Measurements from ENCODE around the gene TRPM8.

TRPM8 gene

GRCh38 chr2:233972941-233973575, 55.9 kb downstream of the TRPM8 start:
- TF ChIP-seq SIN3A (IDR thresholded peaks at IDR 0.05; ENCODE audit: borderline replicate concordance, insufficient read depth, low read length) (no peak), REST (IDR thresholded peaks at IDR 0.05; ENCODE audit: insufficient read depth in 1 of 2, low read depth in 2 of 2, low read length in 2 of 2) (no peak), FOXP2 (optimal IDR thresholded peaks at IDR 0.05; ENCODE audit: borderline replicate concordance, extremely low read depth, extremely low read length, insufficient read depth) (no peak), TAF1 (IDR thresholded peaks at IDR 0.05; ENCODE audit: borderline replicate concordance, insufficient read depth, low read length) (no peak), POLR2AphosphoS5 (IDR thresholded peaks at IDR 0.05; ENCODE audit: low read depth, low read length) (no peak)

DNA sequence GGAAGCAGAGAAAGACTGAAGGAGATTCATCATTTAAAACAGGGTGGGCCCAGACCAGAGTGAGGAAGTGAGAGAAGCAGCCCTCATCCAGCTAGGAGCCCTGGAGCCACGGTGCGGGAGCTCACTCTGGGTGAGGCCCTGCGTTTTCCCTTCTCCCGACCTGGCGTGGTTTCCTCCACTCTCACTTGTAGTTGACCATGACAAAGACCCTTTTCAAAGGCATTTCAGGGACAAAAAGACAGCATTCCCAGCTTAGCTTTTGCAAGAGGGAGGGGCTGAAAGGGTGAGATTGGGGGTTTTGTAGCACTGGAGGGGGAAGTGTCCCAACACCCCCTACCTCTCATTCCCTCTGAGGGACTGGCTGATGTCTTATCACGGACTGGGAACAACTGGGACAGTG, 56.6 kb downstream of the TRPM8 start:
- TF ChIP-seq POLR2AphosphoS5 (IDR thresholded peaks at IDR 0.05; ENCODE audit: low read depth, low read length) (no peak), REST (IDR thresholded peaks at IDR 0.05; ENCODE audit: insufficient read depth in 1 of 2, low read depth in 2 of 2, low read length in 2 of 2) (no peak), TAF1 (IDR thresholded peaks at IDR 0.05; ENCODE audit: borderline replicate concordance, insufficient read depth, low read length) (no peak)

GRCh38 chr2:233974530-233975071, 57.4 kb downstream of the TRPM8 start:
- TF ChIP-seq TAF1 (IDR thresholded peaks at IDR 0.05; ENCODE audit: borderline replicate concordance, insufficient read depth, low read length), result peak; percentile 52; the same call in 1 of the 2 replicates
- TF ChIP-seq FOXP2 (optimal IDR thresholded peaks at IDR 0.05; ENCODE audit: borderline replicate concordance, extremely low read depth, extremely low read length, insufficient read depth), result peak; percentile 67
- TF ChIP-seq REST (IDR thresholded peaks at IDR 0.05; ENCODE audit: insufficient read depth in 1 of 2, low read depth in 2 of 2, low read length in 2 of 2), result peak in 1 of 2 experiments; percentile 18; a peak in 1 of 4 replicates
- TF ChIP-seq POLR2AphosphoS5 (IDR thresholded peaks at IDR 0.05; ENCODE audit: low read depth, low read length), result no peak
- no peak for TF ChIP-seq SIN3A (IDR thresholded peaks at IDR 0.05; ENCODE audit: borderline replicate concordance, insufficient read depth, low read length)

DNA sequence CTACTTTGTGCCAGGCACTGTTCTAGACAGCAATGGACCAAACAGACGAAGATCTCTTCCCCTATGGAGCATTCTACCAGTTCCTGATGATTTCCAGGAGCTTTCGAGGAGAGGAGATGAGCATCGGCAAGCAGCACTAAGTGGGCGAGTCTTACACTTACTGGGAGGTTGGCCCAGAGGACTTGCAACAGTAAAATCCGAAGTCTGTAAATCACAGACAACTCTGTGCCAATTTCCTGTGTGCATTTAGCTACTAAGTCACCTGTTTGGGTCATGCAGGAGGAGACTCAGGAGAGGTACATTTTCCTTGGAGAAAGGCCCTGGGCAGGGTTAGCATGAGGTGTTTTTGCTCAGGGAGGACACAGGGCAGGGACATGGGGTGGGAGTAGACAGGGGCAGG, 58.9 kb downstream of the TRPM8 start:
- no peak for TF ChIP-seq SIN3A (IDR thresholded peaks at IDR 0.05; ENCODE audit: borderline replicate concordance, insufficient read depth, low read length)
- TF ChIP-seq POLR2AphosphoS5 (IDR thresholded peaks at IDR 0.05; ENCODE audit: low read depth, low read length), result no peak
- TF ChIP-seq REST (IDR thresholded peaks at IDR 0.05; ENCODE audit: insufficient read depth in 1 of 2, low read depth in 2 of 2, low read length in 2 of 2), result no peak
- TF ChIP-seq FOXP2 (optimal IDR thresholded peaks at IDR 0.05; ENCODE audit: borderline replicate concordance, extremely low read depth, extremely low read length, insufficient read depth), result no peak
- TF ChIP-seq TAF1 (IDR thresholded peaks at IDR 0.05; ENCODE audit: borderline replicate concordance, insufficient read depth, low read length), result no peak

Measured in PFSK-1 (cell line).